ENCODE measurements around the gene CEP85L.

The CEP85L gene

GRCh38 chr6:118530942-118531341 lies 120.4 kb downstream of the CEP85L start:
- no peak for DNase-seq

- no peak for DNase-seq
Measured at GRCh38 chr6:118529756-118530155, 121.6 kb downstream of the CEP85L start.

- DNase-seq: no peak
Measured at GRCh38 chr6:118528129-118528528, 123.3 kb downstream of the CEP85L start.

- no peak for DNase-seq
Measured at GRCh38 chr6:118525913-118526780, 125.2 kb downstream of the CEP85L start.

- no peak for DNase-seq
Measured at GRCh38 chr6:118524686-118525085, 126.7 kb downstream of the CEP85L start.

- DNase-seq: no peak
Measured at GRCh38 chr6:118523216-118523615, 128.2 kb downstream of the CEP85L start.

GRCh38 chr6:118522422-118522821 lies 129.0 kb downstream of the CEP85L start:
- no peak for DNase-seq

- no peak for DNase-seq
Measured at GRCh38 chr6:118514689-118515088, 136.7 kb downstream of the CEP85L start.

GRCh38 chr6:118511930-118512715 lies 139.3 kb downstream of the CEP85L start:
- no peak for DNase-seq

GRCh38 chr6:118509009-118509617 lies 142.3 kb downstream of the CEP85L start:
- DNase-seq: no peak

- DNase-seq: no peak
Measured at GRCh38 chr6:118507636-118508035, 143.8 kb downstream of the CEP85L start.

GRCh38 chr6:118506071-118506638 lies 145.2 kb downstream of the CEP85L start:
- DNase-seq: no peak

GRCh38 chr6:118505656-118506055 lies 145.7 kb downstream of the CEP85L start:
- DNase-seq: no peak

GRCh38 chr6:118504611-118505010 lies 146.8 kb downstream of the CEP85L start:
- no peak for DNase-seq

- DNase-seq: no peak
Measured at GRCh38 chr6:118502169-118502568, 149.2 kb downstream of the CEP85L start.

GRCh38 chr6:118501765-118502164 lies 149.6 kb downstream of the CEP85L start:
- DNase-seq: no peak

GRCh38 chr6:118501099-118501498 lies 150.3 kb downstream of the CEP85L start:
- no peak for DNase-seq

- no peak for DNase-seq
Measured at GRCh38 chr6:118500130-118501015, 151.0 kb downstream of the CEP85L start.

GRCh38 chr6:118495485-118496280 lies 155.7 kb downstream of the CEP85L start:
- no peak for DNase-seq

GRCh38 chr6:118494091-118494490 lies 157.3 kb downstream of the CEP85L start:
- no peak for DNase-seq

GRCh38 chr6:118489990-118490389 lies 161.4 kb downstream of the CEP85L start:
- DNase-seq: no peak
